ENCODE results near the gene TMEM52B. TPM values are rescaled to one million over a fixed set of nuclear protein-coding genes. Genes with fewer than 3 reads are reported as not detected.

The TMEM52B gene
- total RNA-seq, 1 donor from 2014 or later, result not detected

DNA sequence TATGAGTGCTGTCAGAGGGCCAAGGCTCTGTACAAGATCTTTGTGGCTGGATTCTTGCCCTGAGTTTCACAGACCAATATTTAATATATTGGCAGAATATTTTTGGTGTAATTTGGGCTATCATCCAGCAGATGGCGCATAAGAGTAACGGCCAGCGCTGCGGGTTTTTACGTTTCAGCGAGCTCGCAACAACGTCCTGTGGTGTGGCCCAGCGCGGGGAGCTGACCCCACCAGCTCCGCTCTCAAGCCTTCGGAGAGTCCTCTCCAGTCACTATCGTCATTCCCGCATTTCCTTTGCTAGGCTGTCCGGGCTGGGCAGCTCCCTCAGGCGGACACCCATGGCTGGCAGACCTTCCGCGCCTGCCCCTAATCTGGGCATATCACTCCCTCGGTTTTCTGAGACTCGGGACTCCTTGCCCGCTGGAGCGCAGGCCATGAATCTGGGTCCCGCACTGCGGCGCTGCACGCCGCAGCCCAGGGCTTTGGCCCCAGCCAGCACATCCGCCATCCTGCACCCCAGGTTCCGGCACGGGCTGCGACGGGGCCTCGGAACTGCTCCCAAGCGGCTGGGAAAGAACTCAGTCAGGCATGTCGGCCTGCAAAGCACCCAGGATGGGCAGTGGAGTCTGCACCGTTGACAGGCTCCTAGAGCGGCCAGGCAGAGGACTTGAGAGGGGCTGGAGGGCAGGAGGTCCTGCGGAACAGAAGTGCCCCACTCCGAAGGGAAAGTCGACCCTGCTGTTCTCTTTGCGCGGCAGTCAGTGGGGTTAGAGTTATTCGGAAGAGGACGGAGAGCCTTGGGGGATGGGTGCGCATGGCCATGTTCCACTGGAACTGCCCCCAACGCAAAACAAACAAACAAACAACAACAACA lies 25.3 kb upstream of the TMEM52B start:
- TF ChIP-seq POLR2AphosphoS5 (IDR thresholded peaks at IDR 0.05; ENCODE audit: insufficient read depth in 1 of 2, low read depth in 1 of 2), result peak in 1 of 2 donors; percentile 75
- no peak for TF ChIP-seq POLR2A (IDR thresholded peaks at IDR 0.05)
- TF ChIP-seq, protein P1, sequence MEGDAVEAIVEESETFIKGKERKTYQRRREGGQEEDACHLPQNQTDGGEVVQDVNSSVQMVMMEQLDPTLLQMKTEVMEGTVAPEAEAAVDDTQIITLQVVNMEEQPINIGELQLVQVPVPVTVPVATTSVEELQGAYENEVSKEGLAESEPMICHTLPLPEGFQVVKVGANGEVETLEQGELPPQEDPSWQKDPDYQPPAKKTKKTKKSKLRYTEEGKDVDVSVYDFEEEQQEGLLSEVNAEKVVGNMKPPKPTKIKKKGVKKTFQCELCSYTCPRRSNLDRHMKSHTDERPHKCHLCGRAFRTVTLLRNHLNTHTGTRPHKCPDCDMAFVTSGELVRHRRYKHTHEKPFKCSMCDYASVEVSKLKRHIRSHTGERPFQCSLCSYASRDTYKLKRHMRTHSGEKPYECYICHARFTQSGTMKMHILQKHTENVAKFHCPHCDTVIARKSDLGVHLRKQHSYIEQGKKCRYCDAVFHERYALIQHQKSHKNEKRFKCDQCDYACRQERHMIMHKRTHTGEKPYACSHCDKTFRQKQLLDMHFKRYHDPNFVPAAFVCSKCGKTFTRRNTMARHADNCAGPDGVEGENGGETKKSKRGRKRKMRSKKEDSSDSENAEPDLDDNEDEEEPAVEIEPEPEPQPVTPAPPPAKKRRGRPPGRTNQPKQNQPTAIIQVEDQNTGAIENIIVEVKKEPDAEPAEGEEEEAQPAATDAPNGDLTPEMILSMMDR (IDR thresholded peaks at IDR 0.05), result peak; percentile 70 to 87 (median 85)
- peak in 1 of 2 donors; percentile 88 for DNase-seq (ENCODE audit: extremely low spot score in 2 of 2)

DNA sequence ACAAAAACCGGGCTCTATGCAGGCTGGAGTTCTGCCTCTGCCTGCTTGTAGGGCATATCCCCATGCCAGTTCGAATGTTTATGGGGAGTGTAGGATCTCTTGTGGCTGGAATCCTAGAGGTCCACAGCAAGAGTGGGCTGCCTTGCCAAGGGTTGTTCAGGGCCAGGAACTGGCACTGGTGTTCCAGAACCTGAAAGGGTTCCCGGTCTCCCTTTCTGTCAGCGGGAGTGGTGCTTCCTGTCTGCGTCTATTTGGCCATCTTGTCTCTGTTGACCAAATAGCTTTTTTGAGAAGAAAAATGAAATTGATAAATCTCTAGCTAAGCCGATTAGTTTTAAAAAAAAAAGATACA lies 24.7 kb upstream of the TMEM52B start:
- H3K4me1 ChIP-seq, result peaks cover 6% of the 10 kb centered on the region
- H3K36me3 ChIP-seq, result no peaks in the 10 kb centered on the region
- H3K27me3 ChIP-seq, result no peaks in the 10 kb centered on the region
- no peak for TF ChIP-seq POLR2AphosphoS5 (IDR thresholded peaks at IDR 0.05; ENCODE audit: insufficient read depth in 1 of 2, low read depth in 1 of 2)
- TF ChIP-seq POLR2A (IDR thresholded peaks at IDR 0.05), result no peak
- TF ChIP-seq, protein P1 (IDR thresholded peaks at IDR 0.05), result no peak
- H3K4me3 ChIP-seq, result peak overlapping the region; percentile 50 to 57
- intact Hi-C loops (cut with DNase I), result loop anchor here (5.0 to 10.0 kb wide), 2 partner anchors 33 to 411 kb away; no protein-coding TSS in a partner anchor
- peak overlapping the region; percentile 86 for H3K27ac ChIP-seq
- no peak for DNase-seq (ENCODE audit: extremely low spot score in 2 of 2)
- H3K9me3 ChIP-seq, result no peaks in the 10 kb centered on the region

More for the DNA sequence above, 25.3 kb upstream of the TMEM52B start:
- Histone ChIP-seq H3K27me3 (no peaks in the 10 kb centered on the region), H3K4me1 (peaks cover 6% of the 10 kb centered on the region), H3K27ac (peak overlapping the region; percentile 86), H3K9me3 (no peaks in the 10 kb centered on the region), H3K4me3 (peak overlapping the region; percentile 50 to 57), H3K36me3 (no peaks in the 10 kb centered on the region)
- intact Hi-C loops (cut with DNase I), result loop anchor here (5.0 to 10.0 kb wide), 2 partner anchors 34 to 411 kb away; no protein-coding TSS in a partner anchor

DNA sequence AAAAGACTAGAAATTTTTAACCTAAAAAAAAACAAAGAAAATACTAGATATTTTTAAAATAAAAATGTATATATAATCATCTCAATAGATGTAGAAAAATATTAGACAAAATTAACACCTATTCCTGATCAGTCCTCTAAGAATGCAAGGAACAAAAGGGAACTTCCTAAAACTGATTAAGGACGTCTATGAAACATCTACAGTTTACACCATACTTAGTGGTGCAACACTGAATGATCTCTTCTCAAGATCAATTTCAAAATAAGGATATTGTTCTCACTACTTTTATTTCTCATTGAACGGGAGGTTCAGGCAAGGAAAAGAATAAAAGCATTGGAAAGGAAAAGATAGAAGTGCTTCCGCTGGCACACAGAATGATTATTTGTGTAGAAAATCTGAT lies 22.9 kb upstream of the TMEM52B start:
- no peak overlapping the region for H3K4me3 ChIP-seq
- no peak for DNase-seq (ENCODE audit: extremely low spot score in 2 of 2)
- intact Hi-C loops (cut with DNase I), result loop anchor here (10.0 kb wide), 1 partner anchor 409 kb away; no protein-coding TSS in a partner anchor
- peaks cover 6% of the 10 kb centered on the region for H3K4me1 ChIP-seq
- no peaks in the 10 kb centered on the region for H3K27me3 ChIP-seq
- no peaks in the 10 kb centered on the region for H3K9me3 ChIP-seq
- H3K36me3 ChIP-seq, result no peaks in the 10 kb centered on the region
- TF ChIP-seq POLR2A (IDR thresholded peaks at IDR 0.05) (no peak), POLR2AphosphoS5 (IDR thresholded peaks at IDR 0.05; ENCODE audit: insufficient read depth in 1 of 2, low read depth in 1 of 2) (no peak)
- TF ChIP-seq, protein P1 (IDR thresholded peaks at IDR 0.05), result no peak
- no peak overlapping the region for H3K27ac ChIP-seq

DNA sequence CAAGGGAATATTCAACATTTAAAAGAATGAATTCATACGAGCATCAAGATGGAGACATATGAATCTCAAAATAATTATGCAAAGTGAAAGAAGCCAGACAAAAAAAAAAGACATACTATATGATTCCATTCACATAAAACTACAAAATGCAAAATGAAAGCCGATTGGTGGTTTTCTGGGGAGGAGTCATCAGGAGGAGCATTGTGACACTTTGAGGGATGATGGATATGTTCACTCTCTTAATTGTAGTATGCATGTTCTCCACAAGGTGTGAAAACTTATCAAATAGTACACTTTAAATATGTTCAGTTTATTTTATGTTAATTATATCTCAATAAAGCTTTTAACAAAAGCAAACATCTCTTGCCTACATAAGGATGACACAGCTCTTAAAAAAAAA lies 20.4 kb upstream of the TMEM52B start:
- TF ChIP-seq POLR2AphosphoS5 (IDR thresholded peaks at IDR 0.05; ENCODE audit: insufficient read depth in 1 of 2, low read depth in 1 of 2) (no peak), POLR2A (IDR thresholded peaks at IDR 0.05) (no peak)
- TF ChIP-seq, protein P1 (IDR thresholded peaks at IDR 0.05), result no peak
- H3K4me3 ChIP-seq, result no peak overlapping the region

More for the DNA sequence above, 20.4 kb upstream of the TMEM52B start:
- DNase-seq (ENCODE audit: extremely low spot score in 2 of 2), result no peak
- H3K27ac ChIP-seq, result no peak overlapping the region
- no peaks in the 10 kb centered on the region for H3K27me3 ChIP-seq
- no peaks in the 10 kb centered on the region for H3K9me3 ChIP-seq
- intact Hi-C loops (cut with DNase I), result loop anchor here (10.0 kb wide), 1 partner anchor 406 kb away; no protein-coding TSS in a partner anchor
- H3K36me3 ChIP-seq, result no peaks in the 10 kb centered on the region
- H3K4me1 ChIP-seq, result no peaks in the 10 kb centered on the region
